ENCODE results near the gene NRP2.

The NRP2 gene

GRCh38 chr2:205815673-205816072 lies 133.4 kb downstream of the NRP2 start:
- no peak for ATAC-seq (ENCODE audit: low read depth)
- Mint-ChIP-seq H3K4me3 (no peak overlapping the region), H3K27ac (no peak overlapping the region), H3K27me3 (peaks cover 15% of the 10 kb centered on the region), H3K36me3 (no peaks in the 10 kb centered on the region), H3K9me3 (no peaks in the 10 kb centered on the region), H3K4me1 (no peaks in the 10 kb centered on the region)
- no peak for DNase-seq (ENCODE audit: low spot score in 2 of 2)

GRCh38 chr2:205816268-205816667 lies 134.0 kb downstream of the NRP2 start:
- Mint-ChIP-seq H3K4me1 (no peaks in the 10 kb centered on the region), H3K27me3 (peaks cover 16% of the 10 kb centered on the region), H3K27ac (no peak overlapping the region), H3K9me3 (no peaks in the 10 kb centered on the region), H3K36me3 (no peaks in the 10 kb centered on the region), H3K4me3 (no peak overlapping the region)
- DNase-seq (ENCODE audit: low spot score in 2 of 2) (no peak), ATAC-seq (ENCODE audit: low read depth) (no peak)

- ATAC-seq (ENCODE audit: low read depth), result no peak
- Mint-ChIP-seq H3K9me3 (peaks cover 5% of the 10 kb centered on the region), H3K4me3 (no peak overlapping the region), H3K4me1 (no peaks in the 10 kb centered on the region), H3K27me3 (peaks cover 9% of the 10 kb centered on the region), H3K36me3 (no peaks in the 10 kb centered on the region), H3K27ac (no peak overlapping the region)
- no peak for DNase-seq (ENCODE audit: low spot score in 2 of 2)
These were observed 140.3 kb downstream of the NRP2 start for GRCh38 chr2:205822579-205822978.

GRCh38 chr2:205827809-205828365 lies 145.6 kb downstream of the NRP2 start:
- H3K36me3 Mint-ChIP-seq, result no peaks in the 10 kb centered on the region
- H3K27ac Mint-ChIP-seq, result no peak overlapping the region
- ATAC-seq (ENCODE audit: low read depth) (no peak), DNase-seq (ENCODE audit: low spot score in 2 of 2) (no peak)
- peaks cover 5% of the 10 kb centered on the region for H3K9me3 Mint-ChIP-seq
- H3K27me3 Mint-ChIP-seq, result peaks cover 8% of the 10 kb centered on the region
- no peak overlapping the region for H3K4me3 Mint-ChIP-seq
- H3K4me1 Mint-ChIP-seq, result no peaks in the 10 kb centered on the region

GRCh38 chr2:205833864-205834263 lies 151.6 kb downstream of the NRP2 start:
- Mint-ChIP-seq H3K4me1 (no peaks in the 10 kb centered on the region), H3K27ac (no peak overlapping the region), H3K27me3 (peaks cover 11% of the 10 kb centered on the region), H3K4me3 (no peak overlapping the region), H3K9me3 (peaks cover 5% of the 10 kb centered on the region), H3K36me3 (no peaks in the 10 kb centered on the region)
- ATAC-seq (ENCODE audit: low read depth) (no peak), DNase-seq (ENCODE audit: low spot score in 2 of 2) (no peak)

- no peak for DNase-seq (ENCODE audit: low spot score in 2 of 2)
- peaks cover 11% of the 10 kb centered on the region for H3K27me3 Mint-ChIP-seq
- no peak overlapping the region for H3K27ac Mint-ChIP-seq
- no peaks in the 10 kb centered on the region for H3K36me3 Mint-ChIP-seq
- no peak overlapping the region for H3K4me3 Mint-ChIP-seq
- peaks cover 6% of the 10 kb centered on the region for H3K9me3 Mint-ChIP-seq
- no peaks in the 10 kb centered on the region for H3K4me1 Mint-ChIP-seq
- no peak for ATAC-seq (ENCODE audit: low read depth)
These were observed 152.5 kb downstream of the NRP2 start for GRCh38 chr2:205834796-205835195.

GRCh38 chr2:205835251-205835791 lies 153.0 kb downstream of the NRP2 start:
- H3K36me3 Mint-ChIP-seq, result no peaks in the 10 kb centered on the region
- no peaks in the 10 kb centered on the region for H3K4me1 Mint-ChIP-seq
- no peak for DNase-seq (ENCODE audit: low spot score in 2 of 2)
- no peak for ATAC-seq (ENCODE audit: low read depth)
- H3K27me3 Mint-ChIP-seq, result peaks cover 11% of the 10 kb centered on the region
- H3K27ac Mint-ChIP-seq, result no peak overlapping the region
- no peak overlapping the region for H3K4me3 Mint-ChIP-seq
- H3K9me3 Mint-ChIP-seq, result peaks cover 6% of the 10 kb centered on the region

- Mint-ChIP-seq H3K9me3 (peaks cover 6% of the 10 kb centered on the region), H3K27ac (no peak overlapping the region), H3K4me3 (no peak overlapping the region), H3K4me1 (no peaks in the 10 kb centered on the region), H3K36me3 (no peaks in the 10 kb centered on the region), H3K27me3 (peaks cover 11% of the 10 kb centered on the region)
- DNase-seq (ENCODE audit: low spot score in 2 of 2) (no peak), ATAC-seq (ENCODE audit: low read depth) (no peak)
These were observed 153.6 kb downstream of the NRP2 start for GRCh38 chr2:205835923-205836322.

- Mint-ChIP-seq H3K4me3 (no peak overlapping the region), H3K4me1 (no peaks in the 10 kb centered on the region), H3K9me3 (peaks cover 6% of the 10 kb centered on the region), H3K36me3 (no peaks in the 10 kb centered on the region), H3K27me3 (peaks cover 9% of the 10 kb centered on the region), H3K27ac (no peak overlapping the region)
- ATAC-seq (ENCODE audit: low read depth), result no peak
- DNase-seq (ENCODE audit: low spot score in 2 of 2), result no peak
These were observed 154.3 kb downstream of the NRP2 start for GRCh38 chr2:205836477-205837221.

GRCh38 chr2:205837663-205838062 lies 155.4 kb downstream of the NRP2 start:
- H3K36me3 Mint-ChIP-seq, result no peaks in the 10 kb centered on the region
- H3K4me1 Mint-ChIP-seq, result no peaks in the 10 kb centered on the region
- peaks cover 6% of the 10 kb centered on the region for H3K9me3 Mint-ChIP-seq
- peaks cover 8% of the 10 kb centered on the region for H3K27me3 Mint-ChIP-seq
- no peak overlapping the region for H3K4me3 Mint-ChIP-seq
- no peak overlapping the region for H3K27ac Mint-ChIP-seq
- ATAC-seq (ENCODE audit: low read depth) (no peak), DNase-seq (ENCODE audit: low spot score in 2 of 2) (no peak)

- H3K27me3 Mint-ChIP-seq, result peaks cover 10% of the 10 kb centered on the region
- no peak overlapping the region for H3K4me3 Mint-ChIP-seq
- H3K4me1 Mint-ChIP-seq, result peaks cover 7% of the 10 kb centered on the region
- H3K36me3 Mint-ChIP-seq, result no peaks in the 10 kb centered on the region
- DNase-seq (ENCODE audit: low spot score in 2 of 2) (no peak), ATAC-seq (ENCODE audit: low read depth) (no peak)
- H3K27ac Mint-ChIP-seq, result no peak overlapping the region
- peaks cover 4% of the 10 kb centered on the region for H3K9me3 Mint-ChIP-seq
These were observed 163.1 kb downstream of the NRP2 start for GRCh38 chr2:205845446-205845845.
